PC-9 (cell line): ENCODE data around the gene FBXO48.

Source experiments
- EZH2 ChIP-seq: fragments of 200-600 bp; sonication (generic); IDR thresholded peaks from 2 replicates; pipeline ENCODE4 v1.8.0; 2017; ENCODE audit warnings: antibody characterized with exemption, low read depth
- TF ChIP-seq, protein P1 (sequence below): fragments of 200-600 bp; sonication (generic); conservative IDR thresholded peaks from 2 replicates; pipeline ENCODE4 v1.6.1; 2017; ENCODE audit warnings: mixed run types, antibody characterized with exemption, mild to moderate bottlenecking, moderate library complexity

- no peak for TF ChIP-seq EZH2
- TF ChIP-seq, protein P1, sequence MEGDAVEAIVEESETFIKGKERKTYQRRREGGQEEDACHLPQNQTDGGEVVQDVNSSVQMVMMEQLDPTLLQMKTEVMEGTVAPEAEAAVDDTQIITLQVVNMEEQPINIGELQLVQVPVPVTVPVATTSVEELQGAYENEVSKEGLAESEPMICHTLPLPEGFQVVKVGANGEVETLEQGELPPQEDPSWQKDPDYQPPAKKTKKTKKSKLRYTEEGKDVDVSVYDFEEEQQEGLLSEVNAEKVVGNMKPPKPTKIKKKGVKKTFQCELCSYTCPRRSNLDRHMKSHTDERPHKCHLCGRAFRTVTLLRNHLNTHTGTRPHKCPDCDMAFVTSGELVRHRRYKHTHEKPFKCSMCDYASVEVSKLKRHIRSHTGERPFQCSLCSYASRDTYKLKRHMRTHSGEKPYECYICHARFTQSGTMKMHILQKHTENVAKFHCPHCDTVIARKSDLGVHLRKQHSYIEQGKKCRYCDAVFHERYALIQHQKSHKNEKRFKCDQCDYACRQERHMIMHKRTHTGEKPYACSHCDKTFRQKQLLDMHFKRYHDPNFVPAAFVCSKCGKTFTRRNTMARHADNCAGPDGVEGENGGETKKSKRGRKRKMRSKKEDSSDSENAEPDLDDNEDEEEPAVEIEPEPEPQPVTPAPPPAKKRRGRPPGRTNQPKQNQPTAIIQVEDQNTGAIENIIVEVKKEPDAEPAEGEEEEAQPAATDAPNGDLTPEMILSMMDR, result no peak
Measured at GRCh38 chr2:68505603-68506159, 38.6 kb upstream of the FBXO48 start.
